K562 (cell line): Measurements from ENCODE around the gene HNRNPA2B1. TPM values are rescaled to one million over a fixed set of nuclear protein-coding genes. Genes with fewer than 3 reads are reported as not detected.

ENCODE experiments used
- BCL6 ChIP-seq: fragments of 250-450 bp; sonication (Bioruptor Pico); IDR thresholded peaks from 2 replicates; pipeline ENCODE4 v1.4.0; 2020
- CBFA2T3 ChIP-seq: fragments of 450-650 bp; IDR thresholded peaks from 2 replicates; pipeline ENCODE4 v1.6.1; 2017
- CREBBP ChIP-seq: IDR thresholded peaks from one replicate; pipeline ENCODE4 v1.6.1; 2012; ENCODE audit warnings: low read depth, mild to moderate bottlenecking, control low read depth, inconsistent platforms, low read length
- CTBP1 ChIP-seq: fragments of 450-650 bp; IDR thresholded peaks from 2 replicates; pipeline ENCODE4 v1.6.1; 2016; ENCODE audit warnings: borderline replicate concordance
- DIDO1 ChIP-seq: fragments of 450-650 bp; IDR thresholded peaks from 2 replicates; pipeline ENCODE4 v1.6.1; 2016; ENCODE audit warnings: low read depth, missing biosample characterization, missing genetic modification characterization
- GABPB2 ChIP-seq: fragments of 250-450 bp; sonication (Bioruptor Pico); conservative IDR thresholded peaks from 2 replicates; pipeline ENCODE4 v1.5.1; 2021; ENCODE audit warnings: mild to moderate bottlenecking
- HDAC8 ChIP-seq: fragments of 450-650 bp; IDR thresholded peaks from 2 replicates; pipeline ENCODE4 v1.6.1; 2016; ENCODE audit warnings: mild to moderate bottlenecking, missing genetic modification characterization, moderate library complexity, missing compliant biosample characterization
- HMBOX1 ChIP-seq: sonication (generic); IDR thresholded peaks from 2 replicates; pipeline ENCODE4 v1.6.1; 2016
- IRF2 ChIP-seq: sonication (generic); formaldehyde crosslinking; IDR thresholded peaks from 2 replicates; pipeline ENCODE4 v1.8.1; 2022; ENCODE audit warnings: mild to moderate bottlenecking, missing genetic modification reagents
- JUND ChIP-seq, 2 experiments: IDR thresholded peaks; 2 replicates in 1 of 2; 3 replicates in 1 of 2; pipeline ENCODE4 v1.6.1; 2011; ENCODE audit warnings: borderline replicate concordance in 2 of 2, low read depth in 2 of 2, low read length in 2 of 2, improper control_type of control experiment in 1 of 2, missing biosample characterization in 1 of 2, missing genetic modification characterization in 1 of 2, missing genetic modification reagents in 1 of 2
- MAFG ChIP-seq: fragments of 450-650 bp; conservative IDR thresholded peaks from 2 replicates; pipeline ENCODE4 v1.6.1; 2016; ENCODE audit warnings: missing genetic modification characterization, missing compliant biosample characterization
- MAFK ChIP-seq: IDR thresholded peaks from 2 replicates; pipeline ENCODE4 v1.6.1; 2011; ENCODE audit warnings: low read length, improper control_type of control experiment
- MEF2A ChIP-seq: IDR thresholded peaks from 2 replicates; pipeline ENCODE4 v1.6.1; 2011; ENCODE audit warnings: low read depth, mild to moderate bottlenecking, low read length, moderate library complexity; ENCODE audit not compliant: control insufficient read depth
- NR2C2 ChIP-seq, 2 experiments: fragments of 200-800 bp in 1 of 2; sonication (Bioruptor generic) in 1 of 2; sonication (generic) in 1 of 2; formaldehyde crosslinking in 1 of 2; IDR thresholded peaks; 2 replicates each; pipeline versions ENCODE4 v1.6.1 to v1.8.0; 2016 to 2022; ENCODE audit warnings: mild to moderate bottlenecking in 1 of 2, missing compliant biosample characterization in 1 of 2, missing genetic modification characterization in 1 of 2, missing genetic modification reagents in 1 of 2
- POLR2AphosphoS2 ChIP-seq: IDR thresholded peaks from 2 replicates; pipeline ENCODE4 v1.6.1; 2012; ENCODE audit warnings: low read length, improper control_type of control experiment
- SRSF7 ChIP-seq: fragments of 200-400 bp; formaldehyde crosslinking; optimal IDR thresholded peaks from 2 replicates; pipeline ENCODE3; 2017; ENCODE audit warnings: mild to moderate bottlenecking, low read depth, low read length
- THAP12 ChIP-seq: fragments of 250-450 bp; sonication (Bioruptor Pico); IDR thresholded peaks from 2 replicates; pipeline ENCODE4 v1.9.0; 2021; ENCODE audit warnings: mild to moderate bottlenecking, inconsistent platforms
- ZBTB17 ChIP-seq: fragments of 450-650 bp; formaldehyde crosslinking; IDR thresholded peaks from 2 replicates; pipeline ENCODE4 v1.4.0; 2020; ENCODE audit warnings: mild to moderate bottlenecking
- ZBTB2 ChIP-seq: fragments of 450-650 bp; IDR thresholded peaks from 2 replicates; pipeline ENCODE4 v1.6.1; 2016; ENCODE audit warnings: antibody characterized with exemption
- ZNF197 ChIP-seq: fragments of 200-800 bp; sonication (Bioruptor generic); IDR thresholded peaks from 2 replicates; pipeline ENCODE4 v1.6.1; 2016; ENCODE audit warnings: low read depth, missing genetic modification characterization, missing compliant biosample characterization
- ZNF311 ChIP-seq: fragments of 250-450 bp; sonication (Bioruptor Pico); IDR thresholded peaks from 2 replicates; pipeline ENCODE4 v1.4.0; 2020; ENCODE audit warnings: mild to moderate bottlenecking, moderate library complexity
- ZNF41 ChIP-seq: fragments of 250-450 bp; sonication (Bioruptor Pico); conservative IDR thresholded peaks from 2 replicates; pipeline ENCODE4 v1.4.0; 2020; ENCODE audit warnings: mild to moderate bottlenecking
- ZNF444 ChIP-seq: fragments of 250-450 bp; sonication (Bioruptor Pico); IDR thresholded peaks from 2 replicates; pipeline ENCODE4 v1.4.0; 2020; ENCODE audit warnings: mild to moderate bottlenecking, moderate library complexity
- ZNF551 ChIP-seq: fragments of 250-450 bp; sonication (Bioruptor Pico); IDR thresholded peaks from 2 replicates; pipeline ENCODE4 v1.5.0; 2021; ENCODE audit warnings: mild to moderate bottlenecking, moderate library complexity
- polyA plus RNA-seq, 8 experiments: library from polyadenylated mRNA; depleted of rRNA in 4 of 8; stranded (reverse) in 5 of 8; unstranded in 3 of 8; fragments of >200 nt; fragmentation: Nextera tagmentation in 2 of 8; fragmentation: Illumina TruSeq in 1 of 8; extraction: Ambion mirVana in 2 of 8; extraction: Trizol in 1 of 8; gene quantifications; 2 replicates each; pipeline versions ENCODE4 v1.2.1 to v1.2.3, GENCODE V29; 2011 to 2014; ENCODE audit warnings: inconsistent platforms in 1 of 8, missing spikeins in 1 of 8
- total RNA-seq, 7 experiments: library from RNA; depleted of rRNA in 6 of 7; stranded (reverse); fragments of >200 nt in 6 of 7; fragmentation: Illumina TruSeq in 2 of 7; extraction: Trizol in 2 of 7; gene quantifications; 2 replicates each; pipeline versions ENCODE4 v1.2.1 to v1.2.3, GENCODE V29; 2011 to 2021; ENCODE audit warnings: low replicate concordance in 1 of 7

HNRNPA2B1 gene
- total and polyA plus RNA-seq, 9 of the 15 experiments (the other 6 are each of a cell fraction or from before 2014, with no cell fraction given) = 630 to 1,989 (median 865) TPM

GRCh38 chr7:26233902-26234511 lies 33.5 kb upstream of the HNRNPA2B1 start (continued):
- TF ChIP-seq NR2C2 (CRISPR knock-in tag; IDR thresholded peaks at IDR 0.05) = no peak
- peak; percentile 57 for TF ChIP-seq NR2C2 (tag; IDR thresholded peaks at IDR 0.05)
- no peak for TF ChIP-seq CREBBP
- TF ChIP-seq MEF2A = no peak
- peak; percentile 88 for TF ChIP-seq ZBTB17 (CRISPR knock-in tag)
- peak; percentile 69; the same call in 1 of the 2 replicates for TF ChIP-seq CTBP1
- TF ChIP-seq ZNF311 (CRISPR knock-in tag) = peak; percentile 88
- peak; percentile 97 for TF ChIP-seq MAFG (tag)
- peak; percentile 56; the same call in 1 of the 2 replicates for TF ChIP-seq JUND (IDR thresholded peaks at IDR 0.05; ENCODE audit: borderline replicate concordance, low read depth, low read length)
- TF ChIP-seq JUND (tag; IDR thresholded peaks at IDR 0.05; ENCODE audit: borderline replicate concordance, low read depth, low read length) = peak; percentile 82; the same call in 2 of the 3 replicates
- peak; percentile 76; the same call in 1 of the 2 replicates for TF ChIP-seq BCL6 (CRISPR knock-in tag)
- TF ChIP-seq ZNF444 (CRISPR knock-in tag) = peak; percentile 55; the same call in 1 of the 2 replicates
- no peak for TF ChIP-seq SRSF7
- peak; percentile 92 for TF ChIP-seq MAFK
- 0 out of 2 replicates have a peak, but pooled peaks have one; percentile 57 for TF ChIP-seq DIDO1
- no peak for TF ChIP-seq GABPB2 (CRISPR knock-in tag)
- no peak for TF ChIP-seq THAP12 (CRISPR knock-in tag)
- peak; percentile 73 for TF ChIP-seq CBFA2T3
- peak; percentile 73 for TF ChIP-seq ZBTB2
- peak; percentile 85 for TF ChIP-seq ZNF41 (CRISPR knock-in tag)
- TF ChIP-seq POLR2AphosphoS2 = no peak
- peak; percentile 85; the same call in 1 of the 2 replicates for TF ChIP-seq HDAC8 (tag)
- no peak for TF ChIP-seq ZNF551 (CRISPR knock-in tag)
- no peak for TF ChIP-seq HMBOX1
- TF ChIP-seq IRF2 (CRISPR knock-in tag) = no peak
- peak; percentile 88; the same call in 1 of the 2 replicates for TF ChIP-seq ZNF197
